Measurements from ENCODE around the gene TXNIP. TPM values are rescaled to one million over a fixed set of nuclear protein-coding genes. Genes with fewer than 3 reads are reported as not detected.
A peak's percentile ranks its signal among the peaks of the same experiment; 100 is the strongest.

The TXNIP gene
- total RNA-seq, 1 donor from 2014 or later: 108 TPM

DNA sequence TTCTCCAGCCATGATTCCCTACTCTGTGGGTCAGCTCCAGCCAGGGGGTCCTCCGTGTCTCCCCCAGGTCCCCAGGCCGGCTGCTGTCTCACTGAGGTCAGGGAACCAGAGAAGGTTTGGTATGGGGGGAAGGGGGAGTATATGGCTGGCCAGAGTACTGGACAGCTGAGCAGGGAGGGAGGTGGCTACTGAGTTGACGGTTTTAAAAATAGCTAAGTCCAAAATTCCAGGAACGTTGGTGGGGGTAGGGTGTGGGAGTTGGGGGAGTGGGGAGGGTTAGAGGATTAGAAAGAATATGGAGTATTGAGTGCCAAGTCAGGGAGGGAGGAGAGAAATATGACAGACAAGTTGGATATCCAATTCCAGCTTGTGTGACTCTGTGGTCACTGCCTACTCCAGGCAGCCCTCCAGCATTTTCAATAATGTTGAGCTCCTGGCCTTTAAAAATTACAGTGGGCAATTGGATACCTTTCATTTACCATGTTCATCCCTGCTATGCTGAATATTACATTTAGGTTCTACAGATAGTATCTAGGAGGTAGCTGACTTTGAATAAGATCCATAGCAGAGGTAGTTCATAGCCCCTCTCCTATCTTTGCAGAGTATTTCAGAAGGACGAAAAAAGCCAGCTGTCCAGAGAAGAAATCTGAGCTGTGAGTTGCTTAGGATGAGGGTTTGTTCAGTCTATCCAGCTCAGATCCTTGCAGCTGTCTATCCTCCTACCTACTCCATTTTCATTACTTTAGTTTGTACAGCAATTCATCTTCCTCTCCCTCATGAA is 25.4 kb upstream of the TXNIP start, which contains the start of gene HJV:
Gene HJV (minus strand): TSS at position 114 of the 781 bp plus-strand sequence. CDS start 1,504 bp downstream, outside the sequence.
- no peak within 1 kb of the TSS for H3K4me3 Mint-ChIP-seq
- H3K4me1 Mint-ChIP-seq (ENCODE audit: low read depth): peaks cover 10% of the 10 kb centered on the region
- intact Hi-C loops (cut with micrococcal nuclease): no loop called here
- DNase-seq (ENCODE audit: low spot score): no peak
- H3K36me3 Mint-ChIP-seq (ENCODE audit: low read depth): no peaks in the 10 kb centered on the region
- no peaks in the 10 kb centered on the region for H3K9me3 Mint-ChIP-seq
- no peak within 1 kb of the TSS for H3K27ac Mint-ChIP-seq
- H3K27me3 Mint-ChIP-seq (ENCODE audit: insufficient read depth): peaks cover 73% of the 10 kb centered on the region

DNA sequence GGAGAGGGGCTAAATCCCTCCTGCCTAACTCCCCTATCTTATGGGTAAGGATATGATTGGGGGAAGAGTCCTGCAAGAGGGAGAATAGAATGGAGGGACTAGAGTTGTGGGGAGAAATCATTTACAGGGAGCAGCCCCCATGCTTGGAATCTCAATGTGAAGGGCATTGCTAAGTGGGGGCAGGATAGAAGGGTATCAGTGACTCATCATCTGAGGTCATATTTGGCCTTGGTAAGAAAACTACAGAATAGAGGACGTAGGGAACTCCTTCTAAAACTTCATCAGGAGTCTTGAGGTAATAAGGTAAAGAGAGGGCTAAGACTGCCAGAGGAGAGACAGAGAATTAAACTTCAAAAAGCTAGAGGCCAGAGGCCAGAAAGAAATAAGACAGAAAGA is 24.7 kb upstream of the TXNIP start:
- H3K27ac Mint-ChIP-seq: no peak overlapping the region
- H3K4me1 Mint-ChIP-seq (ENCODE audit: low read depth): peaks cover 10% of the 10 kb centered on the region
- intact Hi-C loops (cut with micrococcal nuclease): no loop called here
- H3K4me3 Mint-ChIP-seq: no peak overlapping the region
- peaks cover 78% of the 10 kb centered on the region for H3K27me3 Mint-ChIP-seq (ENCODE audit: insufficient read depth)
- H3K9me3 Mint-ChIP-seq: no peaks in the 10 kb centered on the region
- no peak for DNase-seq (ENCODE audit: low spot score)
- H3K36me3 Mint-ChIP-seq (ENCODE audit: low read depth): no peaks in the 10 kb centered on the region

DNA sequence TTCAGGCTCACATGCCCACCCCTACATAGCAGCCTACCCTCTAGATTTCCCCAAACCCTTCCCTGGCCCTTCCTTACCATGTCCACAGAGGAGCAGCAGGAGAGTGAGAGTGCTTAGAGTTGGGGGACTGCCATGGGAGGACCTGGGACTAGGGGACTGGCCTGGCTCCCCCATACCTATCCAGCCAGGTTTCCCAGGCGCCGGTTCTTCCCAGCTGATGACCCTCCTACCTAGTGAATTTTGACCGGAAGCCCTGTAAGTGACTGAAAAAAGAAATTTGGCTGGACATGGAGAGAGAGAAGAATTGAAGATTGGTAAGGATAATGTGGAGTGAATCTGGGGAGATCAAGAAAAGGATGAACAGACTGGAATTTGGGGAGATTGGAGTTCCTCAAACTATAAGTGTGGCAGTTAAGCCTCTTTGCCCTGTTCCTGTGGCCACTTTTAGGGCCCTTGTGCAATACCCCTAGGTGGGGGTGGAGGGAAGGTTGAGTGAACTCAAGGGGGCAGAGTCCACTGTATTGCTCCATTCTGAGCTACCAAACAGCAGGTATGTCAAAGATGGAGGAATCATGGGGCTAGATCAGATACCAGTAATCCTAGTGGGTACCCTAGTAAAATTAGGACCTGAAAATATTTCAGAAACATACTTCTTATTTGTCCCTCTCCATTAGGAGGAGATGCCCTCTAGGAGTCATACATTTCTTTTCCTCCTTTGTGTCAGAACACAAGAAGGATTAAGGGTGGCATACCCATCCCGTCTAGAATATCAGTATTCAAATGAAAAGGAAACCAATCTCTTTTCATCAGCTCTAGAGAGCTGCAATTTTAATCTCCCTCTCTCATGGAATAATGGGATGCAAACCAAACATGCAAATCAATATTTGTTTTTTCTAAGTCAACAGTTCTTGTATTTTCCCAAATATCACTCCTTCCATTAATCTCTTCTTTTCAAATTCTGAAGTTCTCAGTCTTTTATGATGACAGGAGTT is 24.0 kb upstream of the TXNIP start:
- Mint-ChIP-seq H3K4me3 (no peak overlapping the region), H3K27me3 (ENCODE audit: insufficient read depth) (peaks cover 80% of the 10 kb centered on the region)

DNA sequence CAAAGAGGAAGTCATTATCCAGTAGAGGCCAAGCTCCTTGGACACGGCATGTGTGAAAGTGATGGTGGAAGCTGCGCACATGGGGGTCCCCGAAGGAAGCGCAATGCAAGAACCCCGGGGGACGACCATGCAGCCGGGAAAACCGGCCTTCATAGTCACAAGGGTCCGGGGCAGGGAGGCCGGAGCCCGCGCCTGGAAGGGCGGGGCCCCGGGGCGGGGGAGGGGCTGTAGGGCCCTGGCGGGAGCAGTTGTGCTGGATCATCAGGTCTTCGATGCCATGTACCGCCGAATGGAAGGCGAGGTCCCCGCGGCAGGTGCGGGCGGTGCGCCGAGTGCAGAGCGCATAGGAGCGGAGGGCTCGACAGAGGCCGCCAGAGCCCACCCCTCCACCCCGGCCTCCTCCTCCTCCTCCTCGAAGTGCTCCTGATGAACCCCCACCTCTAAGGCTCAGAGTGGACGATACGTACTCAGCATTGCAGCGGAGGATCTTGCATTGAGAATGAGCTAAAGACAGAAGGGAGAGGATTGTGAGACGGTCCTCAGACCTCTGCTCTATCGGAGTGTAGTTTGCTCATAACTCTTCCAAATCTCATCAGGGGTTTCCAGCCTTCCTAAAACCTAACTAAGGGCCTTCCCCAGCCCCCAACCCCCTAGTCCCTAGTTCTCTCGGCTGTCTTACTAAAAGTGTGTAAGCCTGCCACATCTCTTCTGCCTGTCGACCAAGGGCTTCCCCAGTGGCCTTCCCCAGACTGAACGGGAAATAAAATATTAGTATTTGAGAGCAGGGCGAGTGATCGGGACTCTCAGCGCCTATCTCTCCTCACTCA is 23.1 kb upstream of the TXNIP start:
- peaks cover 10% of the 10 kb centered on the region for H3K4me1 Mint-ChIP-seq (ENCODE audit: low read depth)
- no peak for DNase-seq (ENCODE audit: low spot score)
- no peaks in the 10 kb centered on the region for H3K36me3 Mint-ChIP-seq (ENCODE audit: low read depth)
- intact Hi-C loops (cut with micrococcal nuclease): no loop called here
- peaks cover 80% of the 10 kb centered on the region for H3K27me3 Mint-ChIP-seq (ENCODE audit: insufficient read depth)
- no peak overlapping the region for H3K27ac Mint-ChIP-seq
- no peak overlapping the region for H3K4me3 Mint-ChIP-seq
- no peaks in the 10 kb centered on the region for H3K9me3 Mint-ChIP-seq

More for the DNA sequence above, 24.0 kb upstream of the TXNIP start:
- intact Hi-C loops (cut with micrococcal nuclease): no loop called here
- Mint-ChIP-seq H3K27ac (no peak overlapping the region), H3K36me3 (ENCODE audit: low read depth) (no peaks in the 10 kb centered on the region), H3K4me1 (ENCODE audit: low read depth) (peaks cover 10% of the 10 kb centered on the region), H3K9me3 (no peaks in the 10 kb centered on the region)
- DNase-seq (ENCODE audit: low spot score): no peak

DNA sequence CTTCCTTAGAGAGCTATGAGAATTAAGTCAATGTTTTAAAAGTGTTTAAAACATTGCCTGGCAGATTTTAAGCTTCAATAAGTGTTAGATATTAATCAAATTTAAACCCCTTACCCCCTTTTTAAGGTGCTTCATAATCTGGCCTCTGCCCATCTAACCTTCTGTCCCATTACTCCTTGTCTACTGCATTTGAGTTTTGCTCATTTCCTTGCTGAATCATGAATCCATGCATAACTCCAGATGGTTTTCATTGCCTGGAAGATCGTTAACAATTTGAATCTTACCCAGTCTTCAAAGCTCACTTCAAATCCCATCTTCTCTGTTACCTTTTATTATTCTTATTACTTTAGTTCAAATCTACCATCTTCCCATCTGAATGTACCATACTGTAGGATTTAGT is 20.5 kb upstream of the TXNIP start:
- no peak overlapping the region for H3K27ac Mint-ChIP-seq
- H3K4me3 Mint-ChIP-seq: no peak overlapping the region
- no peak for DNase-seq (ENCODE audit: low spot score)
- H3K9me3 Mint-ChIP-seq: no peaks in the 10 kb centered on the region
- peaks cover 69% of the 10 kb centered on the region for H3K27me3 Mint-ChIP-seq (ENCODE audit: insufficient read depth)
- no peaks in the 10 kb centered on the region for H3K36me3 Mint-ChIP-seq (ENCODE audit: low read depth)
- intact Hi-C loops (cut with micrococcal nuclease): no loop called here
- H3K4me1 Mint-ChIP-seq (ENCODE audit: low read depth): peaks cover 18% of the 10 kb centered on the region

DNA sequence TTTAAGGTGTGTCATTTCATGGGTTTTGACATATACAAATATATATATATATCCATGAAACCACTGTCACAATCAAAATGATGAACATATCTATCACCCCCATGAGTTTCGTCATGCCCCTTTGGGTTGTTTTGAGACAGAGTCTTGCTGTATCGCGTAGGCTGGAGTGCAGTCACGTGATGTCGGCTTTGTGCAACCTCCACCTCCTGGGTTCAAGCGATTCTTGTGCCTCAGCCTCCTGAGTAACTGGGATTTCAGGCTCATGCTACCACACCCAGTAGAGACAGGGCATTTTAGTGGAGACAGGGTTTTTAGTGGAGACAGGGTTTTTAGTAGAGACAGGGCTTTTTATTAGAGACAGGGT is 17.2 kb upstream of the TXNIP start:
- Mint-ChIP-seq H3K9me3 (no peaks in the 10 kb centered on the region), H3K36me3 (ENCODE audit: low read depth) (no peaks in the 10 kb centered on the region), H3K4me1 (ENCODE audit: low read depth) (peaks cover 13% of the 10 kb centered on the region), H3K4me3 (no peak overlapping the region), H3K27me3 (ENCODE audit: insufficient read depth) (peaks cover 40% of the 10 kb centered on the region), H3K27ac (no peak overlapping the region)
- intact Hi-C loops (cut with micrococcal nuclease): loop anchor here (1.0 to 2.0 kb wide), 3 partner anchors 25 to 167 kb away; no protein-coding TSS in a partner anchor
- no peak for DNase-seq (ENCODE audit: low spot score)

DNA sequence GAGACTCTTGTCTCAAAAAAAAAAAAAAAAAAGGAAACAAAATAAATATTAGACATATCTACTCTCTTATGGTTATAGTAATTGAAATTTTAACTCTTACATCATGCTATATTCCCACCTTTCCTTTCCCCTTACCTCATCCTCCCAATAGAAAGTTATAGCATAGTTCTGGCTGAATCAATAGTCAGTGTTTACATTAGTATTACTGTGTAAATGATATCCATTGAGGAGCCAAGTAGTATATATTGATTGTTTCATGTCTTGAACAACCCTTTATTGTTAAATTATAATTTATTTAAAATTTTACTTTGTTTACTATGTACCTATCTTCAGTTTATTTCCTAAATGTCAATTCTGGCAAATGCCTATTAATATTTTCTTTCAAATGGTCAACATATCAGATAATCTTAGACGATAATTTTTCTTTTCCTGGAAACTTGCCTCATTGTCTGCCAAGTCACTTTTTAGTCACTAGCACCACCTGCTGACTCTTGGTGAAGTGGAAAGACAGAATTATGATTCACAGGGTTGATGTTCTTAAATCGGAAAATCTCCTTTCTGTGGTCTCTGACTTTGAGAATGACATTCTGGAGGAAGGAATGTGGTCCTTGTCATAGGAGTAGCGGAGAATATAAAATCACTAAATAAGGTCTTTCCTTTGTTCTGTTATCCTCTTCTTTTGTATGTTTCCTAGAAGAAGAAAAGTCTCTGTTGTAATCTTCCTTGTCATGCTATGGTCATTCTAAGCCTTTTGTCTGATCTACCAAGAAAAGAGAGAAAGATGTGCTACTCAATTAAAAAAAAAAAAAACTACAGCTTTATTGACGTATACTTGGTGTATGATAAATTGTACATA is 16.6 kb upstream of the TXNIP start:
- no peak overlapping the region for H3K27ac Mint-ChIP-seq
- DNase-seq (ENCODE audit: low spot score): peak; percentile 49
- H3K9me3 Mint-ChIP-seq: no peaks in the 10 kb centered on the region
- peaks cover 13% of the 10 kb centered on the region for H3K4me1 Mint-ChIP-seq (ENCODE audit: low read depth)
- H3K36me3 Mint-ChIP-seq (ENCODE audit: low read depth): no peaks in the 10 kb centered on the region
- intact Hi-C loops (cut with micrococcal nuclease): loop anchor here (1.0 to 2.0 kb wide), 4 partner anchors 26 to 167 kb away; no protein-coding TSS in a partner anchor
- H3K27me3 Mint-ChIP-seq (ENCODE audit: insufficient read depth): peaks cover 34% of the 10 kb centered on the region
- no peak overlapping the region for H3K4me3 Mint-ChIP-seq

DNA sequence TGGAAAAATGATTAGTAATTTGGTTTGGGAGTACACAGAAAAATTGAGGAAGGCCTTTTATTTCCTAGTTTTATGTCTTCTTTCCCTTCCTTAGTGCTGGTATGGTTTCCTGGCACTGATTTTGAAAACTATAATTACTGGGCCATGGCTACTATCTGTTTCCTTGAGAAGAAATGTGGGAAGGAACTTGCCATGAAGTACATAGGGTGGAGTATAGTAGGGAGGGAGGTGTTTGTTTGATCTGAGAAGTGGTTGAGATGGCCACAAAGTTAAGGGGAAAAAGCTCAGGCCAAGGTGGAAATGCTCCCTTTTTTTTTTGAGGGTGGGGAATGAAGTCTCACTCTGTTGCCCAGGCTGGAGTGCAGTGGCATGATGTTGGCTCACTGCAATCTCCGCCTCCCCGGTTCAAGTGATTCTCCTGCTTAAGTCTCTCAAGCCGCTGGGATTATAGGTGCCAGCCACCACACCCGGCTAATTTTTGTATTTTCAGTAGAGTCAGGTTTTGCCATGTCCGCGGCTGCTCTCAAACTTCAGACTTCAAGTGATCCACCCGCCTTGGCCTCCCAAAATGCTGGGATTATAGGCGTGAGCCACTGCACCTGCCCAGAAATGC is 13.9 kb upstream of the TXNIP start:
- Mint-ChIP-seq H3K9me3 (no peaks in the 10 kb centered on the region), H3K4me1 (ENCODE audit: low read depth) (peaks cover 37% of the 10 kb centered on the region), H3K27ac (no peak overlapping the region), H3K4me3 (no peak overlapping the region), H3K27me3 (ENCODE audit: insufficient read depth) (peaks cover 9% of the 10 kb centered on the region), H3K36me3 (ENCODE audit: low read depth) (peaks cover 1% of the 10 kb centered on the region)
- intact Hi-C loops (cut with micrococcal nuclease): no loop called here
- DNase-seq (ENCODE audit: low spot score): no peak

DNA sequence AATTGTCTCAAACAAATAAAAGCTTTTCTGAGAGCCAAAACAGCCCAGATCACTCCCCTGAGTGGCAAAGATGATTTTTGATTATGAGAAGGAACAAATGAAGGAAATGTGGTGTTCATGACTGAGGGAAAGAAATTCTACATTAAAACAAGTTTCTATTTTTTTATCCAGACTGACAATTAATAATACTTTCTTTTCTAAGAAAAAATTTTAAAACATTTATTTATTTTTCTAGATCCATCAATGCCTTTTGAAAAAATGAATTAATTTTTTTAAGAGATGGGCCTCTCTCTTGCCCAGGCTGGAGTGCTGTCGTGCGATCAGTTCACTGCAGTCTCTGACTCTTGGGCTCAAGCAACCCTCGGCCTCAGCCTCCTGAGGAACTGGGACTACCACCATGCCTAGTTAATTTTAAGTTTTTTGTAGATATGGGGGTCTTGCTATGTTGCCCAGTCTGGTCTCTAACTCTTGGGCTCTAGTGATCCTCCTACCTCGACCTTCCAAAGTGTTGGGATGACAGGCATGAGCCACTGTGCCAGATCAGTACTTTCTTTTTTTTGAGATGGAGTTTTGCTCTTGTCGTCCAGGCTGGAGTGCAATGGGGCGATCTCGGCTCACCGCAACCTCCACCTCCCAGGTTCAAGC is 11.2 kb upstream of the TXNIP start:
- Mint-ChIP-seq H3K4me3 (no peak overlapping the region), H3K9me3 (no peaks in the 10 kb centered on the region), H3K36me3 (ENCODE audit: low read depth) (peaks cover 3% of the 10 kb centered on the region), H3K4me1 (ENCODE audit: low read depth) (peaks cover 41% of the 10 kb centered on the region), H3K27ac (peak overlapping the region; percentile 76), H3K27me3 (ENCODE audit: insufficient read depth) (no peaks in the 10 kb centered on the region)
- intact Hi-C loops (cut with micrococcal nuclease): loop anchor here (1.0 kb wide), 3 partner anchors 11 to 43 kb away; partner anchors contain the start of genes ANKRD34A, POLR3GL and TXNIP
- no peak for DNase-seq (ENCODE audit: low spot score)

DNA sequence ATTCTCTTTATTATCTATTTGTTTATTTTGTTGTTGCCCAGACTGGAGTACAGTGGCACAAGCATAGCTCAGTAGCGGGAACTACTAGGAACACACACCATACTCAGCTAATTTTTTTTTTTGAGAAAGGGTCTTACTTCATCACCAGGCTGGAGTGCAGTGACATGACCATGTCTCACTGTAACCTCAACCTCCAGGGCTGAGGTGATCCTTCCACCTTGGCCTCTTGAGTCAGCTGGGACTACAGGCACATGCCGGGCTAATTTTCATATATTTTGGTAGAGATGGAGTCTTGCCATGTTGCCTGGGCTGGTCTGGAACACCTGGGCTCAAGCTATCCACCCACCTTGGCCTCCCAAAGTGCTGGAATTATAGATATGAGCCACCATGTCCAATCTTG is 5.3 kb upstream of the TXNIP start:
- Mint-ChIP-seq H3K27me3 (ENCODE audit: insufficient read depth) (no peaks in the 10 kb centered on the region), H3K36me3 (ENCODE audit: low read depth) (peaks cover 3% of the 10 kb centered on the region), H3K4me1 (ENCODE audit: low read depth) (peaks cover 58% of the 10 kb centered on the region), H3K27ac (no peak overlapping the region), H3K9me3 (no peaks in the 10 kb centered on the region), H3K4me3 (no peak overlapping the region)
- no peak for DNase-seq (ENCODE audit: low spot score)
- intact Hi-C loops (cut with micrococcal nuclease): no loop called here
